ENCODE data around the gene PVALEF.

GRCh38 chr17:81153340-81153803 is 11.9 kb upstream of the PVALEF start:
- TF ChIP-seq CTCF (IDR thresholded peaks at IDR 0.05 in 4 of 5, conservative IDR thresholded peaks at IDR 0.05 in 1 of 5): no peak
- peak in 1 of 2 donors; percentile 11 for TF ChIP-seq POLR2A (IDR thresholded peaks at IDR 0.05)
